GM23338 (cell line): ENCODE data around the gene CABCOCO1. TPM values are rescaled to one million over a fixed set of nuclear protein-coding genes. Genes with fewer than 3 reads are reported as not detected.
"Not testable (repeated sequence)": the region's sequence is repeated elsewhere in the genome, so short reads cannot be mapped to it uniquely, and the experiment has no call there.

Experiments
- ATAC-seq: fragments of 200-7000 bp; cut with Tn5 transposase; 3 replicates; pipeline ENCODE4 v1.9.1; 2020
- DNase-seq: peaks from one replicate; pipeline ENCODE4 v3.0.0-alpha.2; 2015; ENCODE audit warnings: low spot score
- H2AFZ ChIP-seq: fragments of 200-600 bp; sonication (generic); 2 replicates; pipeline ENCODE4 v1.8.0; 2016; ENCODE audit warnings: antibody characterized with exemption, mild to moderate bottlenecking, moderate library complexity
- H3F3A ChIP-seq: fragments of 200-600 bp; sonication (generic); replicated peaks from 2 replicates; pipeline ENCODE4 v1.8.0; 2017; ENCODE audit warnings: antibody characterized with exemption, mixed run types, low read depth
- H3K27ac ChIP-seq: fragments of 200-600 bp; sonication (generic); 2 replicates; pipeline ENCODE4 v1.6.1; 2016; ENCODE audit warnings: low read depth
- H3K27me3 ChIP-seq: fragments of 200-600 bp; sonication (generic); 2 replicates; pipeline ENCODE4 v1.8.0; 2016; ENCODE audit warnings: mild to moderate bottlenecking, mixed run types, moderate library complexity; ENCODE audit not compliant: insufficient read depth
- H3K36me3 ChIP-seq: fragments of 200-600 bp; sonication (generic); 2 replicates; pipeline ENCODE4 v1.8.0; 2016; ENCODE audit warnings: mild to moderate bottlenecking; ENCODE audit not compliant: insufficient read depth
- H3K4me1 ChIP-seq: fragments of 200-600 bp; sonication (generic); 2 replicates; pipeline ENCODE4 v1.8.0; 2016; ENCODE audit warnings: mild to moderate bottlenecking, moderate library complexity; ENCODE audit not compliant: insufficient read depth
- H3K4me2 ChIP-seq: fragments of 200-600 bp; sonication (generic); 2 replicates; pipeline ENCODE4 v1.7.1; 2017; ENCODE audit warnings: mixed run types
- H3K4me3 ChIP-seq: fragments of 200-600 bp; sonication (generic); 2 replicates; pipeline ENCODE4 v1.6.1; 2016; ENCODE audit warnings: mixed run types
- H3K79me2 ChIP-seq: fragments of 200-600 bp; sonication (generic); replicated peaks from 2 replicates; pipeline ENCODE4 v1.8.0; 2017; ENCODE audit warnings: mild to moderate bottlenecking; ENCODE audit not compliant: insufficient read depth
- H3K9me2 ChIP-seq: fragments of 200-600 bp; sonication (generic); 2 replicates; pipeline ENCODE4 v1.8.0; 2017; ENCODE audit not compliant: insufficient read depth
- H4K20me1 ChIP-seq: fragments of 200-600 bp; sonication (generic); replicated peaks from 2 replicates; pipeline ENCODE4 v1.8.0; 2017; ENCODE audit warnings: mild to moderate bottlenecking; ENCODE audit not compliant: insufficient read depth
- H3K27ac Mint-ChIP-seq: 2 replicates; pipeline ENCODE4 v1.8.0; 2020; ENCODE audit warnings: inconsistent platforms, mild to moderate bottlenecking, moderate library complexity, mixed read lengths
- H3K27me3 Mint-ChIP-seq: 3 replicates; pipeline ENCODE4 v1.8.0; 2022; ENCODE audit warnings: low read depth, mild to moderate bottlenecking, moderate library complexity, mixed read lengths, inconsistent platforms; ENCODE audit not compliant: insufficient read depth, poor library complexity
- H3K36me3 Mint-ChIP-seq: 3 replicates; pipeline ENCODE4 v1.8.0; 2021; ENCODE audit warnings: low read depth, mild to moderate bottlenecking, inconsistent platforms, moderate library complexity, mixed read lengths
- H3K4me1 Mint-ChIP-seq: 3 replicates; pipeline ENCODE4 v1.8.0; 2020; ENCODE audit warnings: mild to moderate bottlenecking, inconsistent platforms, mixed read lengths
- H3K4me3 Mint-ChIP-seq: 3 replicates; pipeline ENCODE4 v1.8.0; 2021; ENCODE audit warnings: moderate library complexity, mild to moderate bottlenecking, inconsistent platforms, mixed read lengths
- H3K9me3 Mint-ChIP-seq: 3 replicates; pipeline ENCODE4 v1.8.0; 2020; ENCODE audit warnings: moderate library complexity, mild to moderate bottlenecking, inconsistent platforms, mixed read lengths
- CREB1 ChIP-seq: fragments of 250-450 bp; sonication (Bioruptor Pico); IDR thresholded peaks from 2 replicates; pipeline ENCODE4 v1.5.0; 2020; ENCODE audit warnings: low read depth, mild to moderate bottlenecking, moderate library complexity
- CTCF ChIP-seq, 2 experiments: fragments of 200-600 bp in 1 of 2; sonication (generic) in 1 of 2; conservative IDR thresholded peaks; 2 replicates each; pipeline versions ENCODE4 v1.5.1 to v1.6.1; 2016 to 2017; ENCODE audit warnings: antibody characterized with exemption in 2 of 2, low read depth in 2 of 2, mild to moderate bottlenecking in 2 of 2, moderate library complexity in 1 of 2
- EZH2 ChIP-seq: fragments of 200-600 bp; sonication (generic); IDR thresholded peaks from one replicate; pipeline ENCODE4 v1.8.0; 2017; ENCODE audit warnings: antibody characterized with exemption, mild to moderate bottlenecking, low read depth; ENCODE audit not compliant: unreplicated experiment
- EZH2phosphoT487 ChIP-seq: fragments of 200-600 bp; sonication (generic); IDR thresholded peaks from one replicate; pipeline ENCODE4 v1.8.1; 2018; ENCODE audit warnings: antibody characterized with exemption; ENCODE audit not compliant: unreplicated experiment
- JUNB ChIP-seq: IDR thresholded peaks from one replicate; pipeline ENCODE4 v1.6.1; 2016; ENCODE audit warnings: antibody characterized with exemption; ENCODE audit not compliant: unreplicated experiment
- NANOG ChIP-seq: IDR thresholded peaks from 2 replicates; pipeline ENCODE4 v1.6.1; 2016; ENCODE audit warnings: antibody characterized with exemption, borderline replicate concordance
- POLR2AphosphoS5 ChIP-seq: IDR thresholded peaks from 2 replicates; pipeline ENCODE4 v1.6.1; 2016; ENCODE audit warnings: antibody characterized with exemption, low read depth
- STAT1 ChIP-seq: IDR thresholded peaks from one replicate; pipeline ENCODE4 v1.6.1; 2016; ENCODE audit warnings: antibody characterized with exemption; ENCODE audit not compliant: unreplicated experiment
- ZNF114 ChIP-seq: fragments of 250-450 bp; sonication (Bioruptor Pico); IDR thresholded peaks from 2 replicates; pipeline ENCODE4 v1.5.0; 2020; ENCODE audit warnings: mild to moderate bottlenecking, moderate library complexity
- ZNF331 ChIP-seq: fragments of 250-450 bp; sonication (Bioruptor Pico); IDR thresholded peaks from 2 replicates; pipeline ENCODE4 v1.5.0; 2020; ENCODE audit warnings: low read depth, mild to moderate bottlenecking, moderate library complexity
- ZNF462 ChIP-seq: fragments of 250-450 bp; sonication (Bioruptor Pico); IDR thresholded peaks from 2 replicates; pipeline ENCODE4 v1.5.0; 2020; ENCODE audit warnings: mild to moderate bottlenecking, moderate library complexity
- polyA plus RNA-seq: library from polyadenylated mRNA; unstranded; fragments of >200 nt; fragmentation: Nextera tagmentation; extraction: Ambion mirVana; gene quantifications from 2 replicates; pipeline ENCODE4 v1.2.1, GENCODE V29; 2016
- total RNA-seq: library from RNA; depleted of rRNA; stranded (reverse); fragments of >200 nt; shearing (Covaris generic); gene quantifications from 2 replicates; pipeline ENCODE4 v1.2.3, GENCODE V29; 2014

The CABCOCO1 gene
- total and polyA plus RNA-seq, 2 experiments from 2014 or later = not detected

GRCh38 chr10:61712105-61712504, 49.4 kb downstream of the CABCOCO1 start:
- H3K79me2 ChIP-seq, H3K27me3 Mint-ChIP-seq, H3F3A ChIP-seq, H3K9me2 ChIP-seq, H3K27ac ChIP-seq, H3K4me1 Mint-ChIP-seq, H4K20me1 ChIP-seq, H3K4me3 ChIP-seq, DNase-seq, H3K27ac Mint-ChIP-seq, ATAC-seq, H3K27me3 ChIP-seq, H3K9me3 Mint-ChIP-seq, H3K4me3 Mint-ChIP-seq, H3K36me3 ChIP-seq, H3K4me2 ChIP-seq, H3K4me1 ChIP-seq, H3K36me3 Mint-ChIP-seq, H2AFZ ChIP-seq: not testable (repeated sequence)

GRCh38 chr10:61719475-61719874, 56.7 kb downstream of the CABCOCO1 start:
- not testable (repeated sequence) for H3K4me1 ChIP-seq, H3K9me2 ChIP-seq, H3K4me3 Mint-ChIP-seq, H3F3A ChIP-seq, H2AFZ ChIP-seq, H4K20me1 ChIP-seq, ATAC-seq, H3K27ac Mint-ChIP-seq, H3K4me3 ChIP-seq, H3K79me2 ChIP-seq, H3K4me2 ChIP-seq, H3K4me1 Mint-ChIP-seq, H3K36me3 ChIP-seq, H3K27ac ChIP-seq, DNase-seq, H3K27me3 ChIP-seq, H3K36me3 Mint-ChIP-seq, H3K27me3 Mint-ChIP-seq, H3K9me3 Mint-ChIP-seq

GRCh38 chr10:61719906-61720305, 57.2 kb downstream of the CABCOCO1 start:
- no peak for DNase-seq
- Histone ChIP-seq H3K4me3 (no peak overlapping the region), H2AFZ (no peak overlapping the region), H3K4me1 (no peaks in the 10 kb centered on the region), H4K20me1 (no peaks in the 10 kb centered on the region), H3K4me2 (no peak overlapping the region), H3K36me3 (no peaks in the 10 kb centered on the region), H3K9me2 (no peaks in the 10 kb centered on the region), H3K27ac (no peak overlapping the region), H3F3A (no peaks in the 10 kb centered on the region), H3K27me3 (no peaks in the 10 kb centered on the region), H3K79me2 (no peaks in the 10 kb centered on the region)
- Mint-ChIP-seq H3K36me3 (no peaks in the 10 kb centered on the region), H3K27me3 (no peaks in the 10 kb centered on the region), H3K27ac (no peak overlapping the region), H3K4me1 (no peaks in the 10 kb centered on the region), H3K9me3 (no peaks in the 10 kb centered on the region), H3K4me3 (no peak overlapping the region)
- no peak for ATAC-seq
- TF ChIP-seq ZNF331 (CRISPR knock-in tag) = no peak
- no peak for TF ChIP-seq POLR2AphosphoS5
- no peak for TF ChIP-seq STAT1
- no peak for TF ChIP-seq CTCF (conservative IDR thresholded peaks at IDR 0.05; ENCODE audit: low read depth in 2 of 2)
- TF ChIP-seq EZH2 = no peak
- TF ChIP-seq EZH2phosphoT487 = no peak
- no peak for TF ChIP-seq NANOG
- no peak for TF ChIP-seq ZNF114 (CRISPR knock-in tag)
- TF ChIP-seq CREB1 (CRISPR knock-in tag) = no peak
- no peak for TF ChIP-seq ZNF462
- no peak for TF ChIP-seq JUNB
